RPMI7951 (cell line): Measurements from ENCODE around the gene GALNT13. TPM values are rescaled to one million over a fixed set of nuclear protein-coding genes. Genes with fewer than 3 reads are reported as not detected.

Experiments used
- DNase-seq: peaks from one replicate; pipeline ENCODE4 v3.0.0-alpha.2; 2012; ENCODE audit warnings: low read depth
- total RNA-seq: library from RNA; depleted of rRNA; stranded (reverse); fragments of >200 nt; shearing (Covaris generic); gene quantifications from 2 replicates; pipeline ENCODE4 v1.2.3, GENCODE V29; 2014

GALNT13 gene
- total RNA-seq, 1 experiment from 2014 or later: not detected

DNA sequence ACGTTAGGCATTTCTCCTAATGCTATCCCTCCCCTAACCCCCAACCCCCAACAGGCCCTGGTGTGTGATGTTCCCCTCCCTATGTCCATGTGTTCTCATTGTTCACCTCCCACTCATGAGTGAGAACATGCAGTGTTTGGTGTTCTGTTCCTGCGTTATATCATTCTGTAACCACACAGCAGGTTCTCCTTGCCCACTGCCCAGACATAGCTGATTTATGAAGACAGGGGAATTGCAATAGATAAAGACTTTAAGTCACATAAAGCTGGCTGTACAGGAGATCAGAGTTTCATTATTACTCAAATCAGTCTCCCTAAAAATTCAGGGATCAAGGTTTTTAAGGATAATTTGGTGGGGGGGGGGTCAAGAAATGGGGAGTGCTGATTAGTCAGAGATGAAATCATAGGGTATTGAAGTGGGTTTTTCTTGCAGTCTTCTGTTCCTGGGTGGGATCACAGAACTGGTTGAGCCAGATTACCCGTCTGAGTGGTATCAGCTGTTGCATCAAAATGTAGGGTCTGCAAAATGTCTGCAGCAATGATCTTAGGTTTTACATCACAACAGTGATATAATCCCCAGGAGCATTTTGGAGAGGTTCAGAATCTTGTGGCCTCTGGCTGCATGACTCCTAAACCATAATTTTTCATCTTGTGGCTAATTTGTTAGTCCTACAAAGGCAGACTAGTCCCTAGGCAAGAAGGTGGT, 434.7 kb downstream of the GALNT13 start:
- no peak for DNase-seq

DNA sequence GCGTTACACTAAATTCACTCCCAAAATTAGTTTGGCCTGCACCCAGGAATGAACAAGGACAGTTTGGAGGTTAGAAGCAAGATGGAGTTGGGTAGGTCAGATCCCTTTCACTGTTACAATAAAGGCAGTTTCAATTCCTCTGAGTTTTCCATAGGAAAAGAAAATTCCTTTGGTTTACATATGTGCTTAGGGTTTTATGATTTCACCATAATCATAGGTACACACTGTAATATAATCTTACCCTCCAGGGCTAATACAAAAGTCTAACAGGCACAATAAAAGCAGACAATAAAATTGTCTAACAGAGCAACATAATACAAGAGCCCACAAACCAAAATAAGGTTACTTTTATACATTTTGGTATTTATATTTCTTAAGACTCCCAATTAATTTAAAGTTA, 435.3 kb downstream of the GALNT13 start:
- DNase-seq: no peak

DNA sequence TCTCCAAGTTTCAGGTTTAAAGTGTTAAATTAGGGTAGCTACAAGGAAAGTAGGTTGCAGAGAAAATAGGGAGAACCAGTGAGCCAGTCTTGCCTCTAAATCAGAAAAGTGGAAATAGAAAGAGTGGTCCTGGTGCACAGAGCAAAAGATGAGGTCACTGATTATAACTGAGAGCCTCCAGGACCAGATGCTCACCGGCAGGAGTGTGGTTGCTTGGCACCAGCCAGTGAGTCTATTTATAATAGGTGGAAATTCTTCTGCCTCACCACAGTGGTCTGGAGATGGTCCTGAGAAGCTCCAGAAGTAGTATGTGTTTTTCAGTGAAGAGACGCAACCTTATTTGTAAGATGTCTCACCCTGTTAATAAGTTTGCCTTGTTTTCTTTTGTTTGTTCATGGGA, 452.9 kb downstream of the GALNT13 start:
- no peak for DNase-seq

DNA sequence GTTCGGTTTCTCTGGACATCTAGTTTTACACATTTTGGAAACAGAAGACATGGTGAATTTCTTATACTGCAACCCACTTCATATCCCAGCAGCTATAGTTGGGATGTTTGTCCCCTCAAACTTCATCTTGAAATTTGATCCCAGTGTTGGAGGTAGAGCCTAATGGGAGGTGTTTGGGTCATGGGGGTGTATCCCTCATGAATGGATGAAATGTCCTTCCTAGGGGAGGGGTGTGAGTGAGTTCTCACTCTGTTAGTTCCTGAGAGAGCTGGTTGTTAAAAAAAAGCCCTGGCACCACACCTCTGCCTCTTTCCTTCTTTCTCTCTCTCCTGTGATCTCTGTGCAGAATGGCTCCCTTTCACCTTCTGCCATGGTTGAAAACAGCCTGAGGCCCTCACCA, 457.8 kb downstream of the GALNT13 start:
- DNase-seq: no peak

DNA sequence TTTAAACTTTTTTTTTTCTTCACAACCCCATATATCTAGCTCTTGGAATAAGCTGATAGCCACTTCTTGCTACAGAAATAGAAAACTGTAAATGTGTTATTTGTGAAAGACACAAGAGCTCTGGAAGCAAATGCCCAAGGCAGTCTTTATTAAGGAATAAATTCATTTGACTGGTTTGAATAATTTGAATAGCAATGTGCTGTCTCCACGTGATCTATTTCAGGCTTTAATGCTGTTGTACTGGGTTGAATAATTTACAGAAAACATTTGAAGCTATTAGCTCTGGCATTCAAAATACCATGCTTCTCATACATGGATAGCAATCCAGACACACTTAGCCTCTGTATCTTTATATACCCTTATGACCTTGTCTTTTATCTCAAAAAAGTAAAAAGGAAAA, 460.1 kb downstream of the GALNT13 start:
- no peak for DNase-seq

DNA sequence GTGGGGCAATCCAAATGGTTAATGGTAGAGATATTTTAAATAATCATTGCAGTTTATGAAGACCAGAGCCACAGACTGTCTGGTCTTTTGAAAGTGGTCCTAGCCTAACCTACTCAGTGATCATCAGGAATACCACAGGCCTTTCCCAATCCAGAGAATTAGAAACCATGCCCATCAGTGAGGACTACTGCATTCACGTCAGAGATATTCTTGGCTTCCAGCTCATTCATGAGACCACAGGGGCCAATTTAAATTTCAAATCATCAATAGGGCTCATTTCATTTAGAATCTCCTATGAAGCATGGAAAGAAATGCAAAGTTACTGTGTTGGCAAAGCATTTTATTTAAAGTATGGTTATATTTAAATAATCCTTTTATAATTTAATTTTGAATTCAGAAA, 464.5 kb downstream of the GALNT13 start:
- no peak for DNase-seq

DNA sequence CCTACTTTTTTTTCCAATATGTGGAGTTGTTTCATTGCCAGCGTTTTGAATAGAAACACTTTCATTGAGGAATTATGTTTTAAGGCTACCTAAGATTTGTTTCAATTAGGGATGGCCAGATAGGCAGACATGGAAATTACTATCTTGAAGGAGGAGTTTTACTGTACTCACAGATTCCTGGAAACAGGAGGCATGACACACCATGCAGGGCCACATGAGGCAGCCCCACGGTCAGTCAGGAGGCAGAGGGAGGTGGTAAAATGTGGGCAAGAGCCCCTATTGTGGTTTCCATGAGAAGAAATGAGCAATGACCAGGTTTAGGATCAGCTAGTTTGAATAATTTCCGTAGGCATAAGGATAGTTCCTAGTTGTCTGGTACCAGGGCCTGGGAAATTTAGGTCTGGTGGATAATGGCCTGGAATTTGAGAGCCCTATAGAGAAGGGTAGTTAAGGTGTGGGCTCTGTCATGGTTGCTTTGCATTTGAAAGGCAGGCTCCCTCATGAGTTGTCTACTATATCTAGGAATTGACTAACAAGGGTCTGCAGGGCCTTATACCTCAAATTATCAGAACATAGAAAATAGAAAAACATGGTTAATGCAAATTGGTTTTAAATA, 466.7 kb downstream of the GALNT13 start:
- no peak for DNase-seq

DNA sequence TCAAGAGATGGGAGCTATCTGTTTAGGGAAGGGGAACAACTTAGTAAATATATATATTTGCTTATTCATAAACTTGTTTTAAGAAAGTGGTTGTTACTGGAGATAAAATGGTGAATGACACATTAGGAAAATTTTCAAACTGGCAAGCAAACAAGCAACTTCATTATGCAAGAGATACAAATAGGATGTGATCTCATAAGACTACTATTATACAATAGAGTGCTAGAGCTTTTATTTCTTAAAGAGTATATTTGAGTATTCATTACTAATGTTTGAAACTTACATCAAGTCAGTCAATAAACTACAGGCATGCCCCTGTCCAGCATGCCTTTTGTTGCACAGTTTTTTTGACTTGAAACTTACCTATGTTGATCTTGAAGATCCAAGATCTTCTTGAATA, 471.6 kb downstream of the GALNT13 start:
- DNase-seq: no peak

DNA sequence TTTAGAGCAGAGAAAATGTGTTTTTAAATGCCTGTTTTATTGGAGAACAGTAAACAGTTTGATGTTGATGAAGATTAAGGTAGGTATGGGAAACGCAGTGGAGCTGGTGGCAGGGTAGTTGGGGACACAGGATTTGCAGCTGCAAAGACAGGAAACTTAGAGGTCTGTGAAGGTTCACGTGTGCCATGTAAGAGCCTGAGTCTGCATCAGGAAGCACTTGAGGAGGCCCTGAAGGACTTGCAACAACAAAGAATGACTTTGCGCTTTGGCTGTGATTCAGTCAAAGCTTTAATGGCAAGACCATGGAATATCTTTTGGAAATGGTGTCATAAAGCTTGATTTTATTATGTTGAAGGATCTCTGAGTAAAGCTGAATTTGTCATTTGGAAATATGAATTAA, 479.2 kb downstream of the GALNT13 start:
- no peak for DNase-seq

DNA sequence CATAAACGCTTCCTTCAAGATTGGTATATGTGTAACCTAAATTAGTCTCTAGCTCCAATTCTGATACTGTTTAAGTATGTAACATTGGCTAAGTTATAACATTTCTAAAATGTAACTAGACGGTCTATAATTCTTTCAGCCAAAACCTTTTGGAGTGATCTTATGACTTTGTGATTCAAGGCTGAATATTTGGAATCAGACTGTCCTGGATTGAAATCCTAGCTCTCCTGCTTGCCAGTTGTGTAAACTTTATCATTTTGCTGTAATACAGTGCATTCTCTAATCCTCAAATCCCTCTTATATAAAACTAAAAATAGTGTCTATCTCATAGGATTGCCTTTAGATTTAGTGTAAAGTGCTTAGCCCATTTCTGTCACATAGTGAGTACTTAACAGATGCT, 489.6 kb downstream of the GALNT13 start:
- DNase-seq: no peak

DNA sequence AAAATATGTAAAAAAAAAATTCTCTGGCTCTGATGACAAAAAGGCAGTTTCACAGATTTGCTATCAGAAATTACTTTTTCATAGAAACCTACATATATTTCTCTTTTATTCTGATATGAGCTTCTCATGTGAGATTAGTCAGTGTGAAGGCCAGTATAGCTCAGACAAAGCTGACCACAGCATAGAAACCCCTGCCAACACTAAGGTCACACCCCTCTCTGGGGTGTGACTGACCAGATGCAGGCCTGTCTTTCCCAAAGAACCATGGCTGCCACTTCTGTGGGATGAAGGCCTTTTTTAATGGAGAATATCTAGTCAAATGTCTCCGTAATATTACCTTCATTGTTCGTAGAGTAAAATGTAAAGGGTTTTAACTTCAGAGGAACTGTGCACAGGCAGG, 496.4 kb downstream of the GALNT13 start:
- no peak for DNase-seq

DNA sequence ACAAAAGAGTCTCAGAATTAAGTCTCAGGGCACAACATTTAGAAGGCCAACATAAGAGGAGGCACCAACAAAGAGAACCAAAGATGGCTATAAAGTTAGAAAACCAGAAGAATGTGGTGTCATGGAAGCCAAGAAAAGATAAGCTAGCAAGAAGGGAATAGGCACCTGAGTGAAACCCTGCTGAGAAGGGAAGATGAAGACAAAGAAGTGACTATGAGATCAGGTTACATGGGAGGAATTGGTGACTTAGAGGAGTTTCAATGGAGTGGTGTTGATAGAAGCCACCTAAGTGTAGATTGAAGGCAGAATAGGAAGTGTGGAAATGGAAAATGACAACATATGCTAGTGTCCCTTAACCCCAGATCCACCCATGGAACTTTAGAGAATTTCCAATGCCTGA, 499.2 kb downstream of the GALNT13 start:
- DNase-seq: no peak

DNA sequence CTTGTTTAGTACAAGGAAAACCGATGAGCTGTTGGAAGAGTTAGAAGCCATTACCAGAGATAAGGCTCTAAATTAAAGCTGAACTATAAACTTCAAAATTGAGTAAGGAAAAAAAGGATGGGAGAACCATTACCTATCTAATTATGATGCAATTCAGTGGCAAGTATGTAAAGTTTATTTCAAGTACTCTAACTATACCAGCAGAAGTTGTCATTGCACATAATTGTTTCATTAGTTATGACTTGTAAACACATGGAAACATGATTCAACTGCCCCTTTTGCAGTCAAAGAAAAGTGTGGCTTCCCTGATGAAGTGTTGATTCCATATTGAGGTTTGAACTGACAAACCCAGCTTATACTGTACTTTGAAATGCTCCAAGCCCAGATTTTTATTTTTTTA, 502.7 kb downstream of the GALNT13 start:
- DNase-seq: no peak

DNA sequence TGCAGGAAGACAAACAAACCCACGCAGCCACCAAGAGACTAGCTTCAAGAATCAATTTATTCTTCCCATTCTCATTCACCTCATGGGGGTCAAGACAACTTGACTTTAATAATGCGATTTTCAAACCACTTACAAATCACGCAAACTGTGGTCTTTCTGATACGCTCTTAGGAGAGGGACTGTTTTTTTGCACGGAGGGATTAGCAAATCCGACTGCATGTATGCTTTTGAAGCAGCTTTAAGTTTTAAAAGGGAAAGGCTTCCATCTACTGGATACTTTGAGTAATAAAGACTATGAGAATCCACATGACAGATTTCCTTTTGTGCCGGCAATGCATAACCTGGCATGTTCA, 503.8 kb downstream of the GALNT13 start:
- peak; percentile 37 for DNase-seq

DNA sequence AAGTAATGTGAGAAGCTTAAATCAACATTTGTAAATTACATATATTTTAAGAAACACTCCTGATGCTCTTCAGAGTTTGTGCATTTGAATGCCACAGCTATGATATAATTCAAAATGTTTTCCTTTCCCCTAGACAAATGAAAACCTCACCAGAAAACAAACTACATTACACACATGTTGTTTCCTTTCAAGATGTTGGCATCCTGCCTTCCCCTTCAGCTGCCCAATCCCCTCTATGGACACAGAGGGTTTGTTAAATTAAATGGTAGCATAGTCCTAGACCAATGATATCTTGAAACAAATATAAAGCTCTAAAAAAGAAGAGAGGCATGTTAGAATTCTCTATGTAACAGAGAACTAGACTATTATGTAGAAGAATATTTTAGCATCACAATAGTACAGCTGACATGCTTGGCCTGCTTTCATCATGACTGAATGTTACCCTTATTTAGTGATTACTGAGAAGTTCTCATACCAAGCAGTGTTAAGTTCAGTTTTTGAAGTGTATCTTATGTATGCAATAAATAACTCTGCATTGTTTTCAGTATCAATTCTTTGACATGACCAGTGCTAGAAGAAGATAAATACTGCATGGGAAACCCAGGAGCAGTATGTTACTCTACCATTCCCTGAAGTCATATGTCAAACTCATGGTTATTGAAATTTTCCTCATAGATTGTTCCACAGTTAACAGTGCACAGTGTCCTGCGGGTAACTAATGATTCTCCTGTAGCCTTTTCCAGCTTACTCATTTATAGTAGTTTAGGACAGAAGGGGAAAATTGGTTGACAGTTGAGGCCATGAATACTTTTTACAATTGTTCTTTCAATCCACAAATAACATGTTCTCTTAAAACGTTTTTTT, 510.4 kb downstream of the GALNT13 start:
- DNase-seq: no peak

DNA sequence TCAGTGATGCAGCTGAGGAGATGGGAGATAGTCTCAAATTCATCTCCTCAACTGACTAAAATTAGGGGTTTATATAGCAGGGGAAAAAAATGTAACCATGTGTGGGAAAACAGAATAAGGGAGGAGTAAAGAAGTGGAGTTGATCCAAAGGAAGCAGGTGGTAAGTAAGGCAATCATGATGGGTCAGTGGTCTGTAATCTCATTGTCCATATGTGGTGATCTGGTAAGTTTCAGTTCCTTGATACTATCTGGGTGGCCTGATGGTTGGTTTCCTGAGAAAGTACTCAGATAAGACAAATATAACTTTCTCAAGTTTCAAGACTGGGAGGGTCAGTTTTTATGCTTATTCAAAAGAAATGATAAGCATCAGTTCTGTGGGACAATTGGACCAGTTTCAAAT, 514.5 kb downstream of the GALNT13 start:
- DNase-seq: no peak

DNA sequence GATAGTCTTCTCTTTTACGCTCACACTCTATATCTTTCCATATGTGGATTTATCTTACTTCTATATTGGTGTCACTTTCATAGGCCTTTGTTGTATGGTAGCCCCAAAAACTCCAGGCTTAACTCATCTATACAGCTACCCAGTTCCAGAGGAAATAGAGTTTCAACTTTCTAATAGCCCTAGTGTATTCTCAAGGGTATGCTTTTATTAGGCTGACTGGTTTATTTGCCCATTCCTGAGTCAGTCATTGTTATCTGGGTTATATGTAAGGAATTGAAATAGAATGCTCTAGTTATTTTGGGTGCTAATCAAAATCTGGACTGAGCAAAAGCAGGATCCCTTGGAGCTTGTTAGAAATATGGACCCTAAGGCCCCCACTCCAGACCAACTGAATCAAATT, 519.3 kb downstream of the GALNT13 start:
- DNase-seq: no peak

DNA sequence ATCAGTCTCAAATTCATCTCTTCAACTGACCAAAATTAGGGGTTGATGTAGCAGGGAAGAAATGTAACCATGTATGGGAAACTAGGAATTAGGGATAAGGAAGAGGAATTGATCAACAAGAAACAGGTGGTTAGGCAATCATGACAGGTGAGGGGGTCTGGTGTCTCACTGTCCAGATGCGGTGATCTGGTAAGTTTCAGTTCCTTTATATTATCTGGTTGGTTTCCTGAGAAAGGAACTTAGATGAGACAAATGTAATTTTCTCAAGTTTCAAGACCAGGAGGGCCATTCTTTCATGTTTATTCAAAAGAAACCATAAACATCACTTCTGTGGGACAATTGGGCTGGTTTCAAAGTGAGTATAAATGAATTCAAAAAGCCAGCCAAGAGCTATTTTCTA, 520.5 kb downstream of the GALNT13 start:
- DNase-seq: no peak

DNA sequence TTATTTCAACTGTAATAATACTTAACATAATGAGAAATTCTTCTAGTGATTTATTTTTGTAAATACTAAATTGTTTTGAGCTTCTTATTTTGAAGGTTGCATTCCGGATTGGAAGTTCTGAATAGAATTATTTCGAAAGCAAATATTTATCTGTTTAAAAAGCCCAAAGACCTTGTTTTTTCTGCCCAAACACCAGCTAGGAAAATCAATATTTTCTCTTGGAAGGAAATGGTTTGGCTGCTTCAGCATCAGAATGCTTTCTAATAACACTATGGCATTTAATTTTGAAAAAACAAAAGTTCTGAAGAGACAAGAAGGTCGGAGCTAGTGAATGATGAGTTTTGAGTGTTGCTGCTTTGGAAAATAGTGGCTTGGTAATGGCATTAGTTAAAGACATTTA, 522.9 kb downstream of the GALNT13 start:
- DNase-seq: no peak

DNA sequence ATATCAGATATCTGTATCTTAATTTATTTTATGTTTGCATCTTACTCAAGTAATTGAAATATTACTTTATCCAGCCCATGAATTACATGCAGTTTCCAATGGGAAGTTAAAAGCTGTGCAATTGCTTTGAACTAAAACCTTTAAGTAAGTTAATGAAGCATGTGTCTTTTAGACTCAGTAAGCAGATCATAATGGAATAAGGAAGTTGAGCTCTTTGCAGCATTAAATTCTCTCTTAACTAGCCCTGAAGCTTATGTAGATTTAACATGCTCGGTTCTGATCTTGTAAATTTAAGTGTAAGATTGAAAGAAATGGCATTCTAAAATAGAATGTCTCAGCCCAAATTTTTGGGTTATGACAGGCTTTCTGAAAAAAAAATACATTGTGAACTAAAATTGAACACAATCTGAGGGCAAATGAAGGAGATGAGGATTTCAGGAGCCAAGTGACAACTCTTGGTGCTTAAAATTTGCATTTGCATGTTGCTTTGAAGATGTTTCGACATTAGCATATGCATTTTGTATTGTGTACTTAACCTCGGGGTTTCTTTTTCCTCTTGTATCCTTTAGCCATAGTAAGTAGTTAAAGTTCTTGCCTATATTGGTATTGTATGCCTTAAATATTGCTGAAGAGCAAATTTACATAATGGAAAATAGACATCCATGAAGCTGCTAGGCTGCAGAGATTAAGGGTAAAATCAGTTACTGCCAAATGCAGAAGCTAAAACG, 529.0 kb downstream of the GALNT13 start:
- DNase-seq: no peak

DNA sequence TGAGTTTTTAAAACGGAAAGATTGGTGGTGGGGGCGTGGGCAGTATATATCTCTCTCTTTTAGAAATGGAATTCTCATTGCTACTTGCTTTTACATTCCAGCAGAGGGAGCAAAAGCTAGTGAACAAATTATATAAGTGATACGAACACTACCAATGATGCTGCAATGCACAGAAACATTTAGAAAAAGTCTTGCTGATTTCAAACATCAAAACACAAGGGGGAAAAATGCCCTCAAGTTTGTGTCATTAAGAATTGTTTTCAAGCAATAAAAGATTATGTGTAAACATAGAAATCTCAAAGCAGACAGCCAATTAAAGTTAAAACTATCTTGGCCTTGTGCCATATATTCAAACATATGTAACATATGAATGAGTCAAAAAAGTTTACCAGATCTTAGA, 530.5 kb downstream of the GALNT13 start:
- DNase-seq: peak; percentile 16

DNA sequence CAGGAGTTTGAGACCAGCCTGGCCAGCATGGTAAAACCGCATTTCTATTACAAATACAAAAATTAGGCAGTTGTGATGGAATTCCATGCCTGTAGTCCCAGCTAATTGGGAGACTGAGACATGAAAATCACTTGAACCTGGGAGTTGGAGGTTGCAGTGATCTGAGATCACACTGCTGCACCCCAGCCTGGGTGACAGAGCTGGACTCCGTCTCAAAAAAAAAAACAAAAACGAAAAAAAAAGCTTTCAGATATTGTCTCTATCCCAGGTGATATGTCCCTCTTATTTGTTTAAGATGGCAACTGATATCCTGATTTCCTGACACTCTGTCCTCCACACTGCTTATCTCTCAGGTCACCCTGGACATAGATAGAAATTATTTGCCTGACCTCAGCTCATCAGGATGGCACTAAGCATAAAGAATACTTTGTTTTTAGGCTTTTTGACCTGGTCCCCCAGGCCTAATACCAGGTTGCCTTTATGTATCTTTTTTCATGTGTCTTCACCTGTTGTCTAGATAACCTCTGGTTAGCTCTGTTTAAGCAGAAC, 531.6 kb downstream of the GALNT13 start:
- DNase-seq: no peak
